Mammary epithelial cell (primary cell): ENCODE data around the gene AKT3.

Experiments
- EZH2 ChIP-seq: IDR thresholded peaks from 2 replicates; pipeline ENCODE4 v1.6.1; 2012; ENCODE audit warnings: low read length, inconsistent platforms, borderline replicate concordance
- TF ChIP-seq, protein P1 (sequence below), 2 donors: IDR thresholded peaks in 1 of 2; conservative IDR thresholded peaks in 1 of 2; 2 replicates each; pipeline ENCODE4 v1.5.1; 2011 to 2012; ENCODE audit warnings: inconsistent platforms in 2 of 2, low read length in 2 of 2, mild to moderate bottlenecking in 2 of 2, control low read depth in 1 of 2, low read depth in 1 of 2; ENCODE audit not compliant: insufficient read depth in 1 of 2; ENCODE audit errors: extremely low read depth in 1 of 2

DNA sequence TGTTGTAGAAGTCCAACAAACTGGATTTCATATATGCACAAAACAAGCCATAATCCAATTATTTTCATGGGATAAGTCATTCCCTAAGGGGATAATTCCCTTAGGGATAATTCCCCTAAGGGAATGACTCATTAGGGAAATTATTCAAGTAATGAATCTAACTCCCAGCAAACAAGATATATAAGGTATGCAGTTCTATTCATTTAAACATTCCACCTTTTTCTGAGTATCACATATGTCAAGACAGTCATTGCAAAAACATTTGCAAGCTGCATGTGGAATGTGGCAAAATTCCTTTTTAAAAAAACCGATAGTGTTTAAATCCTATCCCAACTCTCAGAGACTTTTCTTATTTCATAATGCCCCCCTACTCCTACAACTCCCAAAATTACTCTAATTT, 131.2 kb downstream of the AKT3 start:
- TF ChIP-seq, protein P1, sequence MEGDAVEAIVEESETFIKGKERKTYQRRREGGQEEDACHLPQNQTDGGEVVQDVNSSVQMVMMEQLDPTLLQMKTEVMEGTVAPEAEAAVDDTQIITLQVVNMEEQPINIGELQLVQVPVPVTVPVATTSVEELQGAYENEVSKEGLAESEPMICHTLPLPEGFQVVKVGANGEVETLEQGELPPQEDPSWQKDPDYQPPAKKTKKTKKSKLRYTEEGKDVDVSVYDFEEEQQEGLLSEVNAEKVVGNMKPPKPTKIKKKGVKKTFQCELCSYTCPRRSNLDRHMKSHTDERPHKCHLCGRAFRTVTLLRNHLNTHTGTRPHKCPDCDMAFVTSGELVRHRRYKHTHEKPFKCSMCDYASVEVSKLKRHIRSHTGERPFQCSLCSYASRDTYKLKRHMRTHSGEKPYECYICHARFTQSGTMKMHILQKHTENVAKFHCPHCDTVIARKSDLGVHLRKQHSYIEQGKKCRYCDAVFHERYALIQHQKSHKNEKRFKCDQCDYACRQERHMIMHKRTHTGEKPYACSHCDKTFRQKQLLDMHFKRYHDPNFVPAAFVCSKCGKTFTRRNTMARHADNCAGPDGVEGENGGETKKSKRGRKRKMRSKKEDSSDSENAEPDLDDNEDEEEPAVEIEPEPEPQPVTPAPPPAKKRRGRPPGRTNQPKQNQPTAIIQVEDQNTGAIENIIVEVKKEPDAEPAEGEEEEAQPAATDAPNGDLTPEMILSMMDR (conservative IDR thresholded peaks at IDR 0.05 in 1 of 2, IDR thresholded peaks at IDR 0.05 in 1 of 2; ENCODE audit: extremely low read depth in 1 of 2, insufficient read depth in 1 of 2, low read depth in 1 of 2, low read length in 2 of 2): no peak
- no peak for TF ChIP-seq EZH2
